GM06990 (cell line): Measurements from ENCODE around the gene B3GALT2.

Experiments
- DNase-seq: peaks from one replicate; pipeline ENCODE4 v3.0.0-alpha.2; 2011; ENCODE audit not compliant: insufficient read length; ENCODE audit errors: extremely low read depth
- H3K27me3 ChIP-seq: replicated peaks from 2 replicates; pipeline ENCODE4 v1.6.0; 2011; ENCODE audit warnings: low read length; ENCODE audit not compliant: control insufficient read depth, insufficient read depth
- H3K36me3 ChIP-seq: 2 replicates; pipeline ENCODE4 v1.5.1; 2011; ENCODE audit warnings: low read length; ENCODE audit not compliant: control insufficient read depth, insufficient read depth
- H3K4me3 ChIP-seq: replicated peaks from 2 replicates; pipeline ENCODE4 v1.5.1; 2011; ENCODE audit warnings: low read depth, mild to moderate bottlenecking, control low read depth, low read length
- TF ChIP-seq, protein P1 (sequence below): IDR thresholded peaks from 2 replicates; pipeline ENCODE4 v1.5.1; 2011; ENCODE audit warnings: low read length, control low read depth, mild to moderate bottlenecking, inconsistent platforms; ENCODE audit not compliant: insufficient read depth, poor library complexity, severe bottlenecking

Gene B3GALT2

DNA sequence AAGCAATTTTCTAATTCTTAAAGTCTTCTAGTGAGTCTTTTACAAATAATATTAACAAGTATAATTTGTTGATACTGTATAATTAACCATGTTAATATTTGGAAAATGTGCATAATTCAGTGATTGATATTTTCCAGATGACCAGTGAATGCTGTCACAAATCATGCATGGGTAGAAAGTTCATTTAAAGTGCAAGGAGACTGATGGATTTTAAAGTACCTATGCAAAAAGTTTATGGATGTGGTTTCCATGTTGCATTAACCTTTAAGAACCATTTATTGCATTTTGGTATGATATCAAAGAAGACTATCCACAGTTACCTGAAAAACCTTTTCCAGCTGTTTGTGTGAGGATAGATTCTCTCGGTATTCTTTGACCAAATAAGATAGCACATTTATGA, 41.4 kb downstream of the B3GALT2 start:
- TF ChIP-seq, protein P1, sequence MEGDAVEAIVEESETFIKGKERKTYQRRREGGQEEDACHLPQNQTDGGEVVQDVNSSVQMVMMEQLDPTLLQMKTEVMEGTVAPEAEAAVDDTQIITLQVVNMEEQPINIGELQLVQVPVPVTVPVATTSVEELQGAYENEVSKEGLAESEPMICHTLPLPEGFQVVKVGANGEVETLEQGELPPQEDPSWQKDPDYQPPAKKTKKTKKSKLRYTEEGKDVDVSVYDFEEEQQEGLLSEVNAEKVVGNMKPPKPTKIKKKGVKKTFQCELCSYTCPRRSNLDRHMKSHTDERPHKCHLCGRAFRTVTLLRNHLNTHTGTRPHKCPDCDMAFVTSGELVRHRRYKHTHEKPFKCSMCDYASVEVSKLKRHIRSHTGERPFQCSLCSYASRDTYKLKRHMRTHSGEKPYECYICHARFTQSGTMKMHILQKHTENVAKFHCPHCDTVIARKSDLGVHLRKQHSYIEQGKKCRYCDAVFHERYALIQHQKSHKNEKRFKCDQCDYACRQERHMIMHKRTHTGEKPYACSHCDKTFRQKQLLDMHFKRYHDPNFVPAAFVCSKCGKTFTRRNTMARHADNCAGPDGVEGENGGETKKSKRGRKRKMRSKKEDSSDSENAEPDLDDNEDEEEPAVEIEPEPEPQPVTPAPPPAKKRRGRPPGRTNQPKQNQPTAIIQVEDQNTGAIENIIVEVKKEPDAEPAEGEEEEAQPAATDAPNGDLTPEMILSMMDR = no peak
- no peak for DNase-seq
- Histone ChIP-seq H3K4me3 (no peak overlapping the region), H3K27me3 (no peaks in the 10 kb centered on the region), H3K36me3 (peaks cover 4% of the 10 kb centered on the region)

DNA sequence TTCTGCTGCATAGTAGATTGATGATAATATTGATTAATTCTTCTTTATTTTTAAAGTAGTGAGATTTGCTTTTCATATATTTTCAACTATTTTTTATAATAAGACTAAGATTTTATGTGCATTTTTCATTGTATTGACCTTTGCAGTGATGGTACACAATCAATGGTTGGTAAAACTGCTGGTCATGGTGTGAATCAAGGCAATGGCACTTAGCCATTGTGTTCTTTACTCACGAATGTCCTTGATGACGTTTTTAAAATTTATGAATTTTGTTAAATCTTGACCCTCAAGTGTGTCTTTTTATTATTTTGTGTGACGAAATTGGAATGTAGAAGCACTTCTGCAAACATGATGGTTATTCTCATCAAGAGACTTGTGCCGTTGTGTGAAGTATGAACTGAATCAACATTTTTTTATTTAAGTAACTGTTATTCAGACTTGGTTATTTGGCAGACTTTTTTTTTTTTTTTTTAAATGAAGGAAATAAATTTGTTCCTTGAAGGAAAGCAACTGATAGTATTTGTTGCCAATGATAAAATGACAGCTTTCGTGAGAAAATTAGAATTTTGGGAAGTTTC, 42.0 kb downstream of the B3GALT2 start:
- H3K4me3 ChIP-seq = no peak overlapping the region
- DNase-seq = no peak
- peaks cover 4% of the 10 kb centered on the region for H3K36me3 ChIP-seq
- no peaks in the 10 kb centered on the region for H3K27me3 ChIP-seq
- TF ChIP-seq, protein P1 = no peak

DNA sequence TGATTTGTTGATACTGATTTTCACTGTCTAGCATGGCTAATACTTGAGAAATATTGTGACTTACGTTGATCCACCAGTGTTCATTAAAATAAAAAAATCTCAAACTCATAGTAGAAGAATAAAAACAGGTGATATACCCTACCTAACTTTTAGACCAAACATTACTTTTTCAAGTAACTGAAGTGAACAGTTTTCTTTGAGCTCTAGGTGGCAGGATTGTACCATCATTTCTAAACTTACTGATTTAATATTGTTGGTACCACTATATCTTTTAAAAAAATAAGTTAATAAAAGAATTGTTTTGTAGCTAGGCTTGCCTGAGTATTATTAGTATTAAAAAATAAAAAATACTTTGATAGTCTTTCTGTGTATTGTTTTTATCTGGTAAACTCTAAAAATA, 43.1 kb downstream of the B3GALT2 start:
- no peak for DNase-seq
- TF ChIP-seq, protein P1 = no peak
- Histone ChIP-seq H3K4me3 (no peak overlapping the region), H3K27me3 (no peaks in the 10 kb centered on the region), H3K36me3 (peaks cover 4% of the 10 kb centered on the region)

DNA sequence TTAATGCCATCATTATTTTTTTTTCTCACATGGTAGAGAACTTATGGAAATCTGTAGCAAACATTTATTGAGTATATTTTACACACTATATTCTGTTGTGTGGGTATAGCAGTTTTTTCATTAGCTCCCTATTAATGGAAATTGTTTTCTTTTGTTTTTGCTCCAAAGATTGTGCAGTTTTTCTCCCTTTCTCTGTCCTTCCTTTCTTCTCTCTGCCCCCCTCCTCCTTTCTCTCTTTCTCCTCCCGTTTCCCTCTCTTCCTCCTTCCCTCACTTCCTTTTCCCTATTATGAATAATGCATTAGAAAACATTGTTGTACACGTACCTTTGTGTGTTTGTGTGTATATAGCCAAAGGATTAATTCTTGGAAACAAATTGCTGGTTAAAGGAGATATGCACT, 44.0 kb downstream of the B3GALT2 start:
- peaks cover 4% of the 10 kb centered on the region for H3K36me3 ChIP-seq
- TF ChIP-seq, protein P1 = no peak

DNA sequence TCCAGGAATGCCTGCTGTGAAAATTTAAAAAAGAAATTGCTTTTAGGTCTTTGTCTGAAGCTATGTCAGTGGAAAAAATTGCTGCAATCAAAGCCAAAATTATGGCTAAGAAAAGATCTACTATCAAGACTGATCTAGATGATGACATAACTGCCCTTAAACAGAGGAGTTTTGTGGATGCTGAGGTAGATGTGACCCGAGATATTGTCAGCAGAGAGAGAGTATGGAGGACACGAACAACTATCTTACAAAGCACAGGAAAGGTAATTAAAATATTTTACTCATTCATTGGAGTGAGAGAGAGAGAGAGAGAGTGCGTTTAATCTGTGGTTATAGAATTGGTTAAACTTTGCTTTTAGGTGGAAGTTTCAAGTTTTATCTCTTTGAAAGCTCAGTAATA, 44.6 kb downstream of the B3GALT2 start:
- DNase-seq = no peak
- H3K36me3 ChIP-seq = peaks cover 4% of the 10 kb centered on the region
- no peaks in the 10 kb centered on the region for H3K27me3 ChIP-seq
- TF ChIP-seq, protein P1 = no peak
- H3K4me3 ChIP-seq = no peak overlapping the region

More for the DNA sequence above, 44.0 kb downstream of the B3GALT2 start:
- H3K27me3 ChIP-seq = no peaks in the 10 kb centered on the region
- DNase-seq = no peak
- H3K4me3 ChIP-seq = no peak overlapping the region

DNA sequence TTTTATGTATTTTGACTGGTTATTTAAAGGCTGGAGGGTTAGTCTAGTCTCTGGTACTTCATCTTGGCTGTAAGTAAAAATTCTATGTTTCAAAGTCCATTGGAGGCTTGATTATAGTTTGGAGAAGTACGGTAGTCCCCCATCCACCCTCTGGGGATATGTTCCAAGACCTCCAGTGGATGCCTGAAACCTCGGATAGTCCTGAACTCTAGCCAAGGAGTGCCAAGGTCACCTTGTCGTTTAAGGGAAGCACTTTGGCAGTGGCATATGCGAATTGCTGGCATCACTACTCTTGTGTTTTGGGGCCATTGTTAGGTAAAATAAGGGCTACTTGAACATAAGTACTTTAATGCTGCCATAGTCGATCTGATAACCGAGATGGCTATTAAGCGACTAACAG, 46.2 kb downstream of the B3GALT2 start:
- TF ChIP-seq, protein P1 = no peak
- Histone ChIP-seq H3K36me3 (peaks cover 2% of the 10 kb centered on the region), H3K4me3 (no peak overlapping the region), H3K27me3 (no peaks in the 10 kb centered on the region)
- DNase-seq = no peak
